ENCODE measurements around the gene DNAL1. TPM values are rescaled to one million over a fixed set of nuclear protein-coding genes. Genes with fewer than 3 reads are reported as not detected.

Gene DNAL1
- total and polyA plus RNA-seq, 2 donors = 4.1 to 6.0 TPM

GRCh38 chr14:73680821-73681220 lies 36.0 kb downstream of the DNAL1 start:
- Histone ChIP-seq H3K36me3 (ENCODE audit: control insufficient read depth in 2 of 2, insufficient read depth in 2 of 2, low read length in 1 of 2) (no peaks in the 10 kb centered on the region), H3K9me3 (ENCODE audit: control insufficient read depth in 2 of 2, insufficient read depth in 1 of 2, low read length in 1 of 2) (no peaks in the 10 kb centered on the region)
- WGBS = over 99% methylated on average over 5 of the region's 5 CpGs

GRCh38 chr14:73684627-73685026 lies 39.8 kb downstream of the DNAL1 start:
- DNase-seq (ENCODE audit: low read depth in 6 of 9, low spot score in 9 of 9) = no peak
- H3K36me3 ChIP-seq (ENCODE audit: control insufficient read depth in 2 of 2, insufficient read depth in 2 of 2, low read length in 1 of 2) = no peaks in the 10 kb centered on the region
- no peak overlapping the region for H3K27ac ChIP-seq (ENCODE audit: low read depth in 1 of 2, low read length in 1 of 2)
- H3K4me3 ChIP-seq (ENCODE audit: low read length in 2 of 2) = no peak overlapping the region
- 95% methylated on average over 5 of the region's 5 CpGs for WGBS
- H3K27me3 ChIP-seq (ENCODE audit: control insufficient read depth in 2 of 2, insufficient read depth in 1 of 2, low read length in 1 of 2) = no peaks in the 10 kb centered on the region
- no peaks in the 10 kb centered on the region for H3K4me1 ChIP-seq (ENCODE audit: control insufficient read depth in 2 of 2, insufficient read depth in 2 of 2, low read length in 2 of 2)
- no peaks in the 10 kb centered on the region for H3K9me3 ChIP-seq (ENCODE audit: control insufficient read depth in 2 of 2, insufficient read depth in 1 of 2, low read length in 1 of 2)

More at GRCh38 chr14:73680821-73681220, 36.0 kb downstream of the DNAL1 start:
- no peaks in the 10 kb centered on the region for H3K27me3 ChIP-seq (ENCODE audit: control insufficient read depth in 2 of 2, insufficient read depth in 1 of 2, low read length in 1 of 2)
- DNase-seq (ENCODE audit: low read depth in 6 of 9, low spot score in 9 of 9) = no peak
- no peak overlapping the region for H3K27ac ChIP-seq (ENCODE audit: low read depth in 1 of 2, low read length in 1 of 2)
- no peak overlapping the region for H3K4me3 ChIP-seq (ENCODE audit: low read length in 2 of 2)
- no peaks in the 10 kb centered on the region for H3K4me1 ChIP-seq (ENCODE audit: control insufficient read depth in 2 of 2, insufficient read depth in 2 of 2, low read length in 2 of 2)

DNA sequence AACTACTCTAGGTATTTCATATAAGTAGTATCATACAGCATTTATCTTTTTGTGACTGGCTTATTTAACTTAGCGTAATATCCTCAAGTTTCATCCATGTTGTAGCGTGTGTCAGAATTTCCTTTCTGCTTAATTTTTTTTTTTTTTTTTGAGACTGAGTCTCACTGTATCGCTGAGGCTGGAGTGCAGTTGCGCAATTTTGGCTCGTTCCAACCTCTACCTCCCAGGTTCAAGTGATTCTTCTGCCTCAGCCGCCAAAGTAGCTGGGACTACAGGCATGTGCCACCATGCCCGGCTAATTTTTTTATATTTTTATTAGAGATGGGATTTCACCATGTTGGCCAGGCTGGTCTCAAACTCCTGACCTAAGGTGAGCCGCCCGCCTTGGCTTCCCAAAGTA lies 40.5 kb downstream of the DNAL1 start:
- Histone ChIP-seq H3K4me1 (ENCODE audit: control insufficient read depth in 2 of 2, insufficient read depth in 2 of 2, low read length in 2 of 2) (no peaks in the 10 kb centered on the region), H3K27ac (ENCODE audit: low read depth in 1 of 2, low read length in 1 of 2) (no peak overlapping the region), H3K27me3 (ENCODE audit: control insufficient read depth in 2 of 2, insufficient read depth in 1 of 2, low read length in 1 of 2) (no peaks in the 10 kb centered on the region), H3K9me3 (ENCODE audit: control insufficient read depth in 2 of 2, insufficient read depth in 1 of 2, low read length in 1 of 2) (no peaks in the 10 kb centered on the region), H3K4me3 (ENCODE audit: low read length in 2 of 2) (no peak overlapping the region), H3K36me3 (ENCODE audit: control insufficient read depth in 2 of 2, insufficient read depth in 2 of 2, low read length in 1 of 2) (no peaks in the 10 kb centered on the region)
- 93% methylated on average over 9 of the region's 9 CpGs for WGBS
- DNase-seq (ENCODE audit: low read depth in 6 of 9, low spot score in 9 of 9) = no peak

- Histone ChIP-seq H3K27ac (ENCODE audit: low read depth in 1 of 2, low read length in 1 of 2) (no peak overlapping the region), H3K9me3 (ENCODE audit: control insufficient read depth in 2 of 2, insufficient read depth in 1 of 2, low read length in 1 of 2) (no peaks in the 10 kb centered on the region), H3K36me3 (ENCODE audit: control insufficient read depth in 2 of 2, insufficient read depth in 2 of 2, low read length in 1 of 2) (no peaks in the 10 kb centered on the region), H3K4me1 (ENCODE audit: control insufficient read depth in 2 of 2, insufficient read depth in 2 of 2, low read length in 2 of 2) (no peaks in the 10 kb centered on the region), H3K4me3 (ENCODE audit: low read length in 2 of 2) (no peak overlapping the region), H3K27me3 (ENCODE audit: control insufficient read depth in 2 of 2, insufficient read depth in 1 of 2, low read length in 1 of 2) (no peaks in the 10 kb centered on the region)
- no peak for DNase-seq (ENCODE audit: low read depth in 6 of 9, low spot score in 9 of 9)
- 96% methylated on average over 3 of the region's 3 CpGs for WGBS
Observed at GRCh38 chr14:73686901-73687300, 42.1 kb downstream of the DNAL1 start.

GRCh38 chr14:73694083-73694482 lies 49.3 kb downstream of the DNAL1 start:
- Histone ChIP-seq H3K4me3 (ENCODE audit: low read length in 2 of 2) (no peak overlapping the region), H3K9me3 (ENCODE audit: control insufficient read depth in 2 of 2, insufficient read depth in 1 of 2, low read length in 1 of 2) (no peaks in the 10 kb centered on the region), H3K27ac (ENCODE audit: low read depth in 1 of 2, low read length in 1 of 2) (no peak overlapping the region), H3K27me3 (ENCODE audit: control insufficient read depth in 2 of 2, insufficient read depth in 1 of 2, low read length in 1 of 2) (no peaks in the 10 kb centered on the region), H3K4me1 (ENCODE audit: control insufficient read depth in 2 of 2, insufficient read depth in 2 of 2, low read length in 2 of 2) (no peaks in the 10 kb centered on the region), H3K36me3 (ENCODE audit: control insufficient read depth in 2 of 2, insufficient read depth in 2 of 2, low read length in 1 of 2) (no peaks in the 10 kb centered on the region)
- no peak for DNase-seq (ENCODE audit: low read depth in 6 of 9, low spot score in 9 of 9)
- WGBS = 96% methylated on average over 2 of the region's 2 CpGs

DNA sequence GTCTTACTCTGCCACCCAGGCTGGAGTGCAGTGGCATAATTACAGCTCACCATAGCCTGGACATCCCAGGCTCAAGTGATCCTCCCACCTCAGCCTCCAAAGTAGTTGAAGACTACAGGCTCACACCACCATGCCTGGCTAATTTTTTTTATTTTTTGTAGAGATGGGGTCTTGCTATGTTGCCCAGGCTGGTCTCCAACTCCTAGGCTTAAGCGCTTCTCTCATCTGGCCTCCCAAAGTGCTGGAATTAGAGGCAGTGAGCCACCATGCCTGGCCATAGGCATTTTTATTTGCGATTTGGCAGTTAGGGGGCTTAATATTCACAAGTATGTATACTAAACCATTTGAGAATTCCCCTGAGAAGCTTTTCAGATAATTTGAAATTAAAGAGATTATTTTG lies 50.3 kb downstream of the DNAL1 start:
- Histone ChIP-seq H3K4me3 (ENCODE audit: low read length in 2 of 2) (no peak overlapping the region), H3K9me3 (ENCODE audit: control insufficient read depth in 2 of 2, insufficient read depth in 1 of 2, low read length in 1 of 2) (no peaks in the 10 kb centered on the region), H3K27ac (ENCODE audit: low read depth in 1 of 2, low read length in 1 of 2) (no peak overlapping the region), H3K4me1 (ENCODE audit: control insufficient read depth in 2 of 2, insufficient read depth in 2 of 2, low read length in 2 of 2) (no peaks in the 10 kb centered on the region), H3K27me3 (ENCODE audit: control insufficient read depth in 2 of 2, insufficient read depth in 1 of 2, low read length in 1 of 2) (no peaks in the 10 kb centered on the region), H3K36me3 (ENCODE audit: control insufficient read depth in 2 of 2, insufficient read depth in 2 of 2, low read length in 1 of 2) (no peaks in the 10 kb centered on the region)
- DNase-seq (ENCODE audit: low read depth in 6 of 9, low spot score in 9 of 9) = no peak
- WGBS = 78% methylated on average over 2 of the region's 2 CpGs

DNA sequence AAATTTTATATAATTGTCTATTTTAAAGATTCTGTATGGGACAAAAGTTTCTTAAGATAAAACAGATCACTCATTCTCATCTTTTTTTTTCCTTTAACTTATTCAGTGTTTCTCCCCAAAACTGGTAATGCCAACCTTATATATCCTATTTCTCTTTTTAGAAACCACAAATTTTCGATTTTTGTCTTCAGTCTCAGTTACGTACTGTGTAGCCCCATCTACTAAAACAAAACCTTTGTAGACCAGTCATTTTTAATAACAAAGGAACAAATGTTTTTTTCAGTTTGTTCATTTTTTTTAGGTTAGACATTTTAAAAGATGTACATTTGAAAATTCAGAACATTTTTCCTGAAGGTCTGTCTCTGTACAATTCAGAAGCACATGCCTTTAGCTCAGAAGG lies 51.2 kb downstream of the DNAL1 start:
- Histone ChIP-seq H3K36me3 (ENCODE audit: control insufficient read depth in 2 of 2, insufficient read depth in 2 of 2, low read length in 1 of 2) (no peaks in the 10 kb centered on the region), H3K27me3 (ENCODE audit: control insufficient read depth in 2 of 2, insufficient read depth in 1 of 2, low read length in 1 of 2) (no peaks in the 10 kb centered on the region), H3K9me3 (ENCODE audit: control insufficient read depth in 2 of 2, insufficient read depth in 1 of 2, low read length in 1 of 2) (no peaks in the 10 kb centered on the region), H3K4me3 (ENCODE audit: low read length in 2 of 2) (no peak overlapping the region), H3K4me1 (ENCODE audit: control insufficient read depth in 2 of 2, insufficient read depth in 2 of 2, low read length in 2 of 2) (no peaks in the 10 kb centered on the region), H3K27ac (ENCODE audit: low read depth in 1 of 2, low read length in 1 of 2) (no peak overlapping the region)
- WGBS = 95% methylated on average over 2 of the region's 2 CpGs
- DNase-seq (ENCODE audit: low read depth in 6 of 9, low spot score in 9 of 9) = no peak

GRCh38 chr14:73696466-73697400 lies 51.9 kb downstream of the DNAL1 start:
- Histone ChIP-seq H3K36me3 (ENCODE audit: control insufficient read depth in 2 of 2, insufficient read depth in 2 of 2, low read length in 1 of 2) (no peaks in the 10 kb centered on the region), H3K4me3 (ENCODE audit: low read length in 2 of 2) (no peak overlapping the region), H3K27ac (ENCODE audit: low read depth in 1 of 2, low read length in 1 of 2) (no peak overlapping the region), H3K9me3 (ENCODE audit: control insufficient read depth in 2 of 2, insufficient read depth in 1 of 2, low read length in 1 of 2) (no peaks in the 10 kb centered on the region), H3K4me1 (ENCODE audit: control insufficient read depth in 2 of 2, insufficient read depth in 2 of 2, low read length in 2 of 2) (no peaks in the 10 kb centered on the region), H3K27me3 (ENCODE audit: control insufficient read depth in 2 of 2, insufficient read depth in 1 of 2, low read length in 1 of 2) (no peaks in the 10 kb centered on the region)
- WGBS = 95% methylated on average over 2 of the region's 2 CpGs
- no peak for DNase-seq (ENCODE audit: low read depth in 6 of 9, low spot score in 9 of 9)

- H3K27ac ChIP-seq (ENCODE audit: low read depth in 1 of 2, low read length in 1 of 2) = no peak overlapping the region
- 95% methylated on average over 1 of the region's 1 CpG for WGBS
- no peak overlapping the region for H3K4me3 ChIP-seq (ENCODE audit: low read length in 2 of 2)
- no peaks in the 10 kb centered on the region for H3K27me3 ChIP-seq (ENCODE audit: control insufficient read depth in 2 of 2, insufficient read depth in 1 of 2, low read length in 1 of 2)
- H3K4me1 ChIP-seq (ENCODE audit: control insufficient read depth in 2 of 2, insufficient read depth in 2 of 2, low read length in 2 of 2) = no peaks in the 10 kb centered on the region
- no peak for DNase-seq (ENCODE audit: low read depth in 6 of 9, low spot score in 9 of 9)
- H3K9me3 ChIP-seq (ENCODE audit: control insufficient read depth in 2 of 2, insufficient read depth in 1 of 2, low read length in 1 of 2) = no peaks in the 10 kb centered on the region
- H3K36me3 ChIP-seq (ENCODE audit: control insufficient read depth in 2 of 2, insufficient read depth in 2 of 2, low read length in 1 of 2) = no peaks in the 10 kb centered on the region
Observed at GRCh38 chr14:73700325-73700724, 55.5 kb downstream of the DNAL1 start.
